ENCODE results near the gene HAUS5.
"Not testable (repeated sequence)": the region's sequence is repeated elsewhere in the genome, so short reads cannot be mapped to it uniquely, and the experiment has no call there.

Gene HAUS5

GRCh38 chr19:35644206-35644986 lies 31.9 kb downstream of the HAUS5 start:
- peak; percentile 70 for DNase-seq

GRCh38 chr19:35644987-35645679 lies 32.6 kb downstream of the HAUS5 start:
- no peak for DNase-seq

- no peak for DNase-seq
Observed at GRCh38 chr19:35645680-35646511, 33.4 kb downstream of the HAUS5 start.

DNA sequence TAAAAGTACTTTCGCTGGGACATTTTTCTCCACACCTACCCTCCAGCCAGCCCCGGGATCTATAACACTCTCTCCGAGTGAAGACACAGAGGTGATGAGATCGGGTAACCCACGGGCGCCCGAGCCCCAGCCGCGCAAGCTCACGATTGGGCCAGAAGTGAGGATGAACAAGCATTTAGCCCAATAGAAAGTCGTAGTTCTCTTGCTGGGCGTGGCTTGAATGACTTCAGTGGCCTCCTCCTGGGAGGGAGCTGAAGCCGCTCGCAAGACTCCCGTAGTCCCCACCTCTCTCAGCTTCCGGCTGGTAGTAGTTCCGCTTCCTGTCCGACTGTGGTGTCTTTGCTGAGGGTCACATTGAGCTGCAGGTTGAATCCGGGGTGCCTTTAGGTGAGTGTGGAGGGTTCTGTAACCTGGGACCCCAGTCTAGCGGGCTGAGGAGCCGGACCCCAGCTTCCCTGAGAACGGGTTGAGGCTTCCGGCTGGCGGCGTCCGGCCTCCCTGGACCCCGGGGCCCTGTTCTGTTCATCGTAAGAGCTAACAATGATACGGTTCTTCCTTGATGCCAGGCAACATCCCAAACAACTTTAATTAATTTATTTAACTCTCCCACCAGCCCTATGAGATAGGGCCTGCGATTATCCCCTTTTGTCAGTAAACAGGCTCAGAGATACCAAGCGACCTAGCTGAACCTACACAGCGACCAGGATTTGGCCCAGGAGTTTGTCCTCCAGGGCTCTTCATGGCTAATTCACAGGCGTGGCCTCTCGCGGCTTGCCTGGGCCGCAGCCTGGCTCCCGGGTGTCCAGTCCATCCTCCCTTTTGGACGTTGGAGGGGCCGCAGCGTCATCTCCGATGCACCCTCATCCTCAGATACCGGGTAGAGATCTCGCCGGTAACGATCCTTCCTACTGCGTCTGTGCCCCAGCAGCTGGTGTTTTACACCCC lies 35.8 kb downstream of the HAUS5 start, which contains the start of gene COX6B1:
Gene COX6B1, plus strand, starts transcription at position 307 of the 945 bp plus-strand sequence. CDS start 2,921 bp downstream, outside the sequence.
- DNase-seq, result peak; percentile 95

- no peak for DNase-seq
Observed at GRCh38 chr19:35650581-35650980, 38.0 kb downstream of the HAUS5 start.

DNA sequence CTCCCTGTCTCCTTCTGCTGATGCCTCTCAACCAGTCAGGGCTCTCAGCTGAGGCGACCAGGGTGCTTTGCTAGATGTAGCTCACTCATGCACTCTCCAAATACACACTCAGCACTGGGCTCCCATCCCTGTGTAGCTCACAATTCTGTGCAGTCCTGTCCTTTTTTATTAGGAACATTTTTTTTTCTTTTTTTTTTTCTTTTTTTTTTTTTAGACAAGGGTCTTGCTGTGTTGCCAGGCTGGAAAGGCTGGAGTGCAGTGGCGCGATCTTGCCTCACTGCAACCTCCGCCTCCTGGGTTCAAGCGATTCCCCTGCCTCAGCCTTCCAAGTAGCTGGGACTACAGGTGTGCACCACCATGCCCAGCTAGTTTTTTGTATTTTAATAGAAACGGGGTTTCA lies 42.3 kb downstream of the HAUS5 start:
- DNase-seq, result not testable (repeated sequence)

GRCh38 chr19:35655600-35655999 lies 43.1 kb downstream of the HAUS5 start:
- no peak for DNase-seq

DNA sequence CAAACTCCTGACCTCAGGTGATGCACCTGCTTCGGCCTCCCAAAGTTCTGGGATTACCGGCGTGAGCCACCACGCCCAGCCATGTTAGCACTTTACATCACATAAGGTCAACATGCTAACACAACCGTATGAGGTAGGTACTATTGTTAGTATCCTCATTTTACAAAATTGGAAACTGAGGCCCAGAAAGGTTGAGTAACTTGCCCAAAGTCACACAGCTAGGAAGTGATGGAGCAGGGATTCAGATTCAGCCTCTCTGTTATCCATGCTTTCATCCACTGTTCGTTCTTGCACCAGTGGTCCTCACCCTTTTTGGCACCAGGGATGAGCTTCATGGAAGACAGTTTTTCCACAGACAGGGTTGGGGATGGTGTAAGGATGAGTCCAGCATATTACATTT lies 44.2 kb downstream of the HAUS5 start:
- DNase-seq, result no peak

GRCh38 chr19:35657904-35658700 lies 45.6 kb downstream of the HAUS5 start:
- DNase-seq, result no peak

- DNase-seq, result no peak
Observed at GRCh38 chr19:35661995-35662340, 49.4 kb downstream of the HAUS5 start.

DNA sequence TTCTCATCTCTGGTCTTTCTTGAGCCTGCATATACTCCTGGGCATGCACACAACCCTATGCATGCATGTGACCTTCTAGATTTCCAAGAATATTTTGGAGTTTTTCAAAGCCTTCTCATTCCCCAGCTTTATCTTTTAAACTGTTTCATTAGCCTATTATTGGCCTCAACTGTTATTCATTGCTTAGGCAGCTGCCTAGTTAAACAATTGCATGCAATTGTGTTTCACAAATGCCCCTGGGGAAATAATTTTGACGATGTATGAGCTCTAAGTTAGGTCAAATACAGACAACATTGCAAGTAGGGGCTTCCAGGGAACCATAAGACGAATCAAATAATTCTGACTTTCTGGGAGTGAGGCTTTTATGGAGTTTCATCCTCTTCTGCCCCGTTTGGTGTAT lies 51.4 kb downstream of the HAUS5 start:
- DNase-seq, result no peak

DNA sequence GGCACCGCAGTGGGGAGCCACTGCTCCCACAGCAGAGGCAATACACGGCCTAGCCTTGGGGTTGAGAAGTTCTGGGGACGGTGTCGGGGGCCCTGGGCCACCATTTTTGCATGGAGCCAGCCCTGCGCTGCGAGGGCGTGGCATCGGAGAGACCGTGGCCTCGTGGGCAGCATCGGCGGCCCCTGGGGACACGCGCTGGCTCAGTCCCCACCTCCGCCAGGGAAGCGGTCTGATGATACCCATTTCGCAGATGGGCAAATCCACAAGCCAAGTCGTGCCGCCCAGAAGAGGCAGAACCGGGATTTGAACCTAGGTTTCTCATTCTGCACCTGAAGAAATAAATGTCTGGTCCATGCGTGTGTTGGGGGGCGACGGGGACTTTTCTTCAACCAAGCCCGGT lies 52.6 kb downstream of the HAUS5 start:
- no peak for DNase-seq

DNA sequence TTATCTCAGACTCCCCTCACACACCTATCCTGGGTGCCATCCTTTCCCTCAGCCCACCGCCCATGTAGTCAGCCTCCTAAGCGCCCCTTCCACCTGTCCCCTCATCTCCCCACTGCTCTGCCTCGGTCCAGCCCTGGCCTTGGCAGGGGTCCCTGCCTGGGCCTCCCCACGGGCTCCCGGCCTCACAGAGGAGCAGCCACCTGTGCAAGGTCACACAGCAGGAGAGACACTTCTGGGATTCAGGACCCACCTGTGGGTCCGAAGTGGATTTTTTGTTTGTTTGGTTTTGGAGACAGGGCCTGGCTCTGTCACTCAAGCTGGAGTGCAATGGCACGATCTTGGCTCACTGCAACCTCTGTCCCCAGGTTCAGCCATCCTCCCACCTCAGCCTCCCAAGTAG lies 53.1 kb downstream of the HAUS5 start:
- no peak for DNase-seq

DNA sequence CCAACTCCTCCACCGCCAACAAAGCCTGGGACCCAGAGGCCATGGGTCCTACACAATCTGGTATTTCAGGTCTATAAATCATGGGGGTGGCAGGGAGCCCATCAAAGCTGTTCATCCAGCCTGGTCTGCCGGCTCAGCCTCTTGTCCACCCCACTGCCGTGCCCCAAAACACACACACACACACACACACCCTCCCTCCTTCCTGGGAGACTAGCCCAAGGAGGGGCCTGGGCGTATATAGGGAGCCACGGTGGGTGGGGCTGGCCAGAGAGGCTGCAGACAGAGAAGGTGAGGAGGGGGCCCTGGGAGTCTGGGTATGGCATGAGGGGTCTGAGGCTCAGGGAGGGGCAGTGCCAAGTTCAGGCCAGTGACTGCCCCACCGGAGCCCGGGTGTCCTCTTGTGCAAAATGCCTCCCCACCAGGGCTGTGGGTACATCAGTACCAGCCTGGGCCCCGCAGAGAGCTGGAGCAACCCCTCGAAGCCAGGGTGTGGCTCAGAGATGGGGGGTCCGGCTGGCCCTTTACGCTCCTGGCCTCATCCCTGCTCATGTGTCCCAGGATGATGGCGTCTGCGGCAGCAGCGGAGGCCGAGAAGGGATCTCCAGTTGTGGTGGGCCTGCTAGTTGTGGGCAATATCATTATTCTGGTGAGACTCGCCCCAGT lies 53.8 kb downstream of the HAUS5 start, which contains the start of gene UPK1A:
Gene UPK1A, plus strand, starts transcription at position 267 of the 663 bp plus-strand sequence. Its CDS starts 296 bp downstream, at position 563.
- no peak for DNase-seq

DNA sequence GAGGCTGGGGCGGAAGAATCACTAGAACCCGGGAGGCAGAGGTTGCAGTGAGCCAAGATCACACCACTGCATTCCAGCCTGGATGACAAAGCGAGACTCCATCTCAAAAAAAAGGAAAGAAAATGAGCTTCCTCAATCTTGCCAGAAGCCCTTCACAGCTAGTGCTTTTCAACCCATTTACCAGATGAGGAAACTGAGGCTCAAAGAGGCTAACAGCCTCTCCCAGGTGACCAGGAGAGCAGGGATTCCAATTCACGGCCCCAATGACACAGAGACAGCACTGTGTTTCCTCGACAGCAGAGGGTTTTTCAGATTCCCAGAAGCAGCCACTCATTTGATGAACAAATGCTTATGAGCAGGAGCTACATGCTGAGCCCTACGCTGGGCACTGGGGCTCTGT lies 57.0 kb downstream of the HAUS5 start:
- DNase-seq, result no peak

- no peak for DNase-seq
Observed at GRCh38 chr19:35669974-35670373, 57.4 kb downstream of the HAUS5 start.

- no peak for DNase-seq
Observed at GRCh38 chr19:35670686-35671085, 58.2 kb downstream of the HAUS5 start.

DNA sequence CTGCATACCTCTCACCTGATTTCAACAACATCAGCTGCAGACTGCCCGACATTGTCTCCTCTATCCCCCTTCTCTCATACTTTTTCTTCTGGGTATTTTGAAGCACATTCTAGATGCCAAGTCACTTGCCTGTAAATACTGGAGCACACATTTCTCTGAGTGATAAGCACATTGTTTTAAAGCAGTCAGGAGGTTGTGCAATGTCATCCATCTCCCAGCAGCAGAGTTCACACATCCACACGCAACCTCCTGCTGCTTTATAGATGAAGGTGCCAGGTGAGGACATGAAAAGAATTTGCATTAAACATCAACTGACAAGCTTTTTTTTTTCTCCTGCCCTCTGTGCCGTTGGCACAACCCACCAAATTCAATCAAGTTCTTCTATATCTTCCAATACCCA lies 59.3 kb downstream of the HAUS5 start:
- no peak for DNase-seq

DNA sequence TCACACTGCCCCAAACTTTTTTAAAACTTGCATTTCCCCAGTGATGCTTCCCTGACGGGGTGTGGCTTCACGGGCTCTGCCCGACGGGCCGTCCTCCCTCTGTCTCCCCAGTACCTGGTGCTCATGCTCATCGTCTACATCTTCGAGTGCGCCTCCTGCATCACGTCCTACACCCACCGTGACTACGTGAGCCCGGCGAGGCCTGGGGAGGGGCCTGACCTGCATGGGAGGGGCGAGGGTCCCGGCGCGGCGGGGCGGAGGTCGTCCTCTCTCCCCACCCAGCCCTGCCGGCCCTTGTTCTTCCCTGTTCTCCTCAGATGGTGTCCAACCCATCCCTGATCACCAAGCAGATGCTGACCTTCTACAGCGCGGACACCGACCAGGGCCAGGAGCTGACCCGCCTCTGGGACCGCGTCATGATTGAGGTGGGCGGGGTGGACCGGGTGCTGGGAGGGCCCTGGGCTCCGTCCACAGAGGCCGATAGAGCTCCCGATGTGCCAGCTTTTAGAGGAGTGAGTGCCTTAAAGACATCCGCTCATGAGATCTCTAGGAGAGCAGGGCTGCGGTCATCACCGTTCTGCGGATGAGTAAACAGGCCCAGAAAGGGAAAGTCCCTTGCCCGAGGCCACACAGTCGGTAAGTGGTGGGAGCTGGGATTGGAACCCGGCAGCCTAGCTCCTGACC lies 60.7 kb downstream of the HAUS5 start:
- DNase-seq, result no peak
